SK-N-SH (cell line): ENCODE results near the gene TTC28. TPM values are rescaled to one million over a fixed set of nuclear protein-coding genes. Genes with fewer than 3 reads are reported as not detected.

Source experiments
- CTCF ChIA-PET: fragments of 300-600, 350-600 bp; formaldehyde crosslinking; extraction: SDS; loops from one replicate; lab custom pipeline; 2021; lab: Yijun Ruan, JAX
- POLR2A ChIA-PET: fragments of 350-600 bp; sonication (Branson Sonifier 250); formaldehyde crosslinking; extraction: SDS; loops from one replicate; lab custom pipeline; 2020; ENCODE audit warnings: antibody characterized with exemption, inconsistent platforms; lab: Yijun Ruan, JAX
- DNase-seq: peaks from one replicate; pipeline ENCODE4 v3.0.0; 2012
- H2AFZ ChIP-seq: fragments of 200-600 bp; sonication (generic); 2 replicates; pipeline ENCODE4 v1.8.1; 2016; ENCODE audit warnings: antibody characterized with exemption, mild to moderate bottlenecking, low read depth
- H3F3A ChIP-seq: fragments of 200-600 bp; sonication (generic); replicated peaks from 2 replicates; pipeline ENCODE3; 2016; ENCODE audit warnings: antibody characterized with exemption, mild to moderate bottlenecking; ENCODE audit not compliant: insufficient read depth
- H3K27ac ChIP-seq, 2 experiments: fragments of 200-500 bp in 1 of 2; fragments of 200-600 bp in 1 of 2; sonication (Bioruptor generic) in 1 of 2; sonication (generic), shearing (Covaris generic) in 1 of 2; 2 replicates each; pipeline versions ENCODE4 v1.5.1 to v1.6.1; 2014 to 2016; ENCODE audit warnings: low read depth in 2 of 2, inconsistent platforms in 1 of 2, low read length in 1 of 2, mild to moderate bottlenecking in 1 of 2, mixed read lengths in 1 of 2
- H3K27me3 ChIP-seq: fragments of 200-600 bp; sonication (generic), shearing (Covaris generic); 2 replicates; pipeline ENCODE4 v1.6.1; 2016; ENCODE audit warnings: mixed run types; ENCODE audit not compliant: insufficient read depth
- H3K36me3 ChIP-seq, 2 experiments: fragments of 200-500 bp in 1 of 2; fragments of 200-600 bp in 1 of 2; sonication (Bioruptor generic) in 1 of 2; sonication (generic) in 1 of 2; replicated peaks in 1 of 2; 2 replicates each; pipeline versions ENCODE3 to v1.5.1; 2014 to 2016; ENCODE audit warnings: low read length in 1 of 2, mild to moderate bottlenecking in 1 of 2; ENCODE audit not compliant: insufficient read depth in 2 of 2, control insufficient read depth in 1 of 2
- H3K4me1 ChIP-seq, 2 experiments: fragments of 200-500 bp in 1 of 2; fragments of 200-600 bp in 1 of 2; sonication (Bioruptor generic) in 1 of 2; sonication (generic), shearing (Covaris generic) in 1 of 2; 2 replicates each; pipeline versions ENCODE4 v1.5.1 to v1.6.1; 2014 to 2016; ENCODE audit warnings: low read depth in 1 of 2, low read length in 1 of 2, mixed run types in 1 of 2; ENCODE audit not compliant: insufficient read depth in 2 of 2, control insufficient read depth in 1 of 2
- H3K4me2 ChIP-seq: fragments of 200-600 bp; sonication (generic), shearing (Covaris generic); 2 replicates; pipeline ENCODE4 v1.6.1; 2017; ENCODE audit warnings: mixed run types
- H3K4me3 ChIP-seq, 2 experiments: fragments of 200-500 bp in 1 of 2; fragments of 200-600 bp in 1 of 2; sonication (Bioruptor generic) in 1 of 2; sonication (generic), shearing (Covaris generic) in 1 of 2; 2 replicates each; pipeline versions ENCODE4 v1.5.1 to v1.8.1; 2014 to 2016; ENCODE audit warnings: low read depth in 2 of 2, inconsistent platforms in 1 of 2, low read length in 1 of 2, mild to moderate bottlenecking in 1 of 2, mixed read lengths in 1 of 2, moderate library complexity in 1 of 2
- H3K79me2 ChIP-seq: fragments of 200-600 bp; sonication (generic); 2 replicates; pipeline ENCODE4 v1.8.1; 2017; ENCODE audit warnings: mild to moderate bottlenecking; ENCODE audit not compliant: insufficient read depth
- H3K9ac ChIP-seq: fragments of 200-600 bp; sonication (generic); 2 replicates; pipeline ENCODE4 v1.6.1; 2017; ENCODE audit warnings: mixed run types
- H3K9me2 ChIP-seq: fragments of 200-600 bp; sonication (generic); 2 replicates; pipeline ENCODE4 v1.6.1; 2017; ENCODE audit warnings: mixed run types
- H3K9me3 ChIP-seq: fragments of 200-600 bp; sonication (generic); 2 replicates; pipeline ENCODE4 v1.6.1; 2017; ENCODE audit warnings: mixed run types, mild to moderate bottlenecking, moderate library complexity
- H4K20me1 ChIP-seq: fragments of 200-600 bp; sonication (generic); 2 replicates; pipeline ENCODE4 v1.6.1; 2017; ENCODE audit warnings: mild to moderate bottlenecking, mixed run types; ENCODE audit not compliant: insufficient read depth
- FOSL2 ChIP-seq: IDR thresholded peaks from 2 replicates; pipeline ENCODE4 v1.4.0; 2012; ENCODE audit warnings: low read depth, mild to moderate bottlenecking, moderate library complexity, borderline replicate concordance
- GABPA ChIP-seq: IDR thresholded peaks from 2 replicates; pipeline ENCODE4 v1.4.0; 2012; ENCODE audit warnings: low read depth, mild to moderate bottlenecking
- GATA2 ChIP-seq: sonication (generic); formaldehyde crosslinking; IDR thresholded peaks from 2 replicates; pipeline ENCODE4 v1.5.0; 2020; ENCODE audit warnings: mild to moderate bottlenecking, missing genetic modification reagents
- MEF2A ChIP-seq: IDR thresholded peaks from 2 replicates; pipeline ENCODE4 v1.4.0; 2012; ENCODE audit warnings: low read depth, borderline replicate concordance
- NRF1 ChIP-seq: IDR thresholded peaks from 2 replicates; pipeline ENCODE4 v1.6.1; 2012; ENCODE audit warnings: low read depth, mild to moderate bottlenecking, low read length
- RAD21 ChIP-seq: IDR thresholded peaks from 2 replicates; pipeline ENCODE4 v1.6.1; 2012; ENCODE audit warnings: mild to moderate bottlenecking, low read length
- RCOR1 ChIP-seq: fragments of 150-350 bp; IDR thresholded peaks from 2 replicates; pipeline ENCODE4 v1.6.1; 2017; ENCODE audit warnings: antibody characterized with exemption, low read length
- SIN3A ChIP-seq: IDR thresholded peaks from 2 replicates; pipeline ENCODE4 v1.6.1; 2012; ENCODE audit warnings: low read depth, mild to moderate bottlenecking, low read length, moderate library complexity, borderline replicate concordance
- TCF12 ChIP-seq: IDR thresholded peaks from 2 replicates; pipeline ENCODE4 v1.4.0; 2012
- YY1 ChIP-seq: IDR thresholded peaks from 2 replicates; pipeline ENCODE4 v1.4.0; 2012; ENCODE audit warnings: low read depth, mild to moderate bottlenecking
- WGBS: methylation state at CpG from one replicate; pipeline ENCODE4 v1.1.6; 2017; ENCODE audit warnings: low lambda C conversion rate; 5-methylcytosine and 5-hydroxymethylcytosine counted together
- polyA plus RNA-seq, 3 experiments: library from polyadenylated mRNA; depleted of rRNA; stranded (reverse); fragments of >200 nt; gene quantifications; 2 replicates each; pipeline ENCODE4 v1.2.3, GENCODE V29; 2012
- TF ChIP-seq, protein P1 (sequence below): IDR thresholded peaks from 2 replicates; pipeline ENCODE4 v1.4.0; 2012; ENCODE audit warnings: low read depth
- TF ChIP-seq, protein P2 (sequence below): IDR thresholded peaks from 2 replicates; pipeline ENCODE4; 2012

TTC28 gene
- polyA plus RNA-seq, 1 of the 3 experiments (the other 2 are of a cell fraction): 5.9 TPM

DNA sequence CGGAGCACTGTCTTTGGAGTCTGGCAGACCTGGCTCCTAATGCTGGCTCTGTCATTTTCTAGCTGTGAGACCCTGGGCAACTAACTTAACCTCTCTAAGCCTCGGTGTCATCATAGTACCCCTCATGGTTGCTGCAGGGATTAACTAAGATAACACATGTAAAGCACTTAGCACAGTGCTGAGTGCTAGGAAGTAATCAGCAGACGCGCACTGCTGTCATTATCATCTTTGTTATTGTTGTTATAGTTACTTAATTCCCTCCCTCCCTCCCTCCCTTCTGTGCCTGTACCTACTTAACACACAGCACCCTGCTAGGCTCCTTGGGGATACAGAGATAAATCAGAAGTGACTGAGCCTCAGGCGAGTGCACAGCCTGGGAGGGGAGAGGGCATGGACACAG, 655.9 kb downstream of the TTC28 start:
- CTCF ChIA-PET: interaction anchor here (1.1 to 4.7 kb wide), 4 partner anchors 28 to 805 kb away, joined by 3 to 27 read pairs (median 6); no protein-coding TSS in a partner anchor

DNA sequence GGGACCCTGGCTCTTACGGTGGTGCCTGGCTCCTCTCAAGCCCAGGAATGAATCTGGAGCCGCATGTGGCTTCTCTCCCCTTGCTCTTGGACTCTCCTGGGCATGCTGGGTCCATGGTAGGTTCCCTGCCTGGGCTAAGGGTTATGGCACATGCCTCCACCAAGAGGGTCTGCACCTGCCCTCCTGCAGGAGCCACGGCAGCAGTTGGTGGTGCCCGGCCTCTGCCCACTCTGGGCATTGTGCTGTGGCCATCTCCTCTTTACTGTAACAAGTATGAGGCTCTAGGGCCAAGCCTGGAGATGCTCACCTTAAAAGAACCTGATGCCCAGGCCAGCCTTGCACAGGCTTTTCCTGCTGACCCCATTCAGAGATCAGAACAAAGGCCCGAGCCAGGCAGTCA, 656.6 kb downstream of the TTC28 start:
- ChIA-PET POLR2A (no interaction called here), CTCF (interaction anchor here (1.1 to 4.7 kb wide), 3 partner anchors 28 to 806 kb away, joined by 3 to 27 read pairs (median 3); no protein-coding TSS in a partner anchor)
- TF ChIP-seq NRF1 (no peak), RAD21 (no peak), GABPA (no peak), MEF2A (no peak), RCOR1 (no peak), GATA2 (CRISPR knock-in tag) (no peak), SIN3A (no peak), TCF12 (no peak), YY1 (no peak)
- TF ChIP-seq, protein P1, sequence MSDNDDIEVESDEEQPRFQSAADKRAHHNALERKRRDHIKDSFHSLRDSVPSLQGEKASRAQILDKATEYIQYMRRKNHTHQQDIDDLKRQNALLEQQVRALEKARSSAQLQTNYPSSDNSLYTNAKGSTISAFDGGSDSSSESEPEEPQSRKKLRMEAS: no peak
- TF ChIP-seq, protein P2, sequence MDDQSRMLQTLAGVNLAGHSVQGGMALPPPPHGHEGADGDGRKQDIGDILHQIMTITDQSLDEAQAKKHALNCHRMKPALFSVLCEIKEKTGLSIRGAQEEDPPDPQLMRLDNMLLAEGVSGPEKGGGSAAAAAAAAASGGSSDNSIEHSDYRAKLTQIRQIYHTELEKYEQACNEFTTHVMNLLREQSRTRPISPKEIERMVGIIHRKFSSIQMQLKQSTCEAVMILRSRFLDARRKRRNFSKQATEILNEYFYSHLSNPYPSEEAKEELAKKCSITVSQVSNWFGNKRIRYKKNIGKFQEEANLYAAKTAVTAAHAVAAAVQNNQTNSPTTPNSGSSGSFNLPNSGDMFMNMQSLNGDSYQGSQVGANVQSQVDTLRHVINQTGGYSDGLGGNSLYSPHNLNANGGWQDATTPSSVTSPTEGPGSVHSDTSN: no peak
- no peaks in the 10 kb centered on the region for H3K79me2 ChIP-seq
- no peak overlapping the region for H3K9ac ChIP-seq
- H3K27ac ChIP-seq: peak overlapping the region in 1 of 2 experiments; percentile 53; a peak in 1 of 4 replicates
- no peaks in the 10 kb centered on the region for H3K27me3 ChIP-seq
- peaks cover 4% of the 10 kb centered on the region for H3F3A ChIP-seq
- no peak for DNase-seq
- no peaks in the 10 kb centered on the region for H3K36me3 ChIP-seq
- no peaks in the 10 kb centered on the region for H3K9me2 ChIP-seq
- no peaks in the 10 kb centered on the region; the same call in 1 of the 2 replicates for H4K20me1 ChIP-seq
- H3K4me2 ChIP-seq: no peak overlapping the region
- H3K4me1 ChIP-seq: peaks cover 8 to 98% of the 10 kb centered on the region in 2 experiments; a peak in 3 of 4 replicates
- WGBS: 94% methylated on average over 2 of the region's 5 CpGs
- no peaks in the 10 kb centered on the region for H3K9me3 ChIP-seq
- no peak overlapping the region for H3K4me3 ChIP-seq
- no peak overlapping the region for H2AFZ ChIP-seq

More for the DNA sequence above, 655.9 kb downstream of the TTC28 start:
- H3K4me3 ChIP-seq: no peak overlapping the region
- H3K9ac ChIP-seq: no peak overlapping the region
- 95% methylated on average over 4 of the region's 5 CpGs for WGBS
- H3K36me3 ChIP-seq: no peaks in the 10 kb centered on the region
- H4K20me1 ChIP-seq: no peaks in the 10 kb centered on the region; the same call in 1 of the 2 replicates
- POLR2A ChIA-PET: no interaction called here
- DNase-seq: no peak
- no peaks in the 10 kb centered on the region for H3K27me3 ChIP-seq
- no peak overlapping the region for H2AFZ ChIP-seq
- no peak overlapping the region for H3K4me2 ChIP-seq
- H3F3A ChIP-seq: peaks cover 4% of the 10 kb centered on the region
- peaks cover 9 to 99% of the 10 kb centered on the region in 2 experiments; a peak in 3 of 4 replicates for H3K4me1 ChIP-seq
- TF ChIP-seq SIN3A: no peak
- TF ChIP-seq GABPA: no peak
- no peak for TF ChIP-seq TCF12
- no peak for TF ChIP-seq FOSL2
- H3K79me2 ChIP-seq: no peaks in the 10 kb centered on the region
- H3K27ac ChIP-seq: peak overlapping the region in 1 of 2 experiments; percentile 9; a peak in 1 of 4 replicates
- H3K9me3 ChIP-seq: no peaks in the 10 kb centered on the region
- no peaks in the 10 kb centered on the region for H3K9me2 ChIP-seq
